ENCODE results near the gene NADK2.

The NADK2 gene

GRCh38 chr5:36147681-36148080, 94.0 kb downstream of the NADK2 start:
- Histone ChIP-seq H3K27ac (replicated peaks) (no peak overlapping the region), H3K4me3 (replicated peaks; ENCODE audit: insufficient read depth, low read length) (no peak overlapping the region)

GRCh38 chr5:36146390-36146789, 95.3 kb downstream of the NADK2 start:
- H3K4me3 ChIP-seq (replicated peaks; ENCODE audit: insufficient read depth, low read length), result no peak overlapping the region
- no peaks in the 10 kb centered on the region for H3K27me3 ChIP-seq (ENCODE audit: insufficient read depth, poor library complexity, severe bottlenecking)
- H3K27ac ChIP-seq (replicated peaks), result no peak overlapping the region
- no peak for DNase-seq (ENCODE audit: low read depth in 1 of 2, low spot score in 1 of 2)
- TF ChIP-seq POLR2AphosphoS5 (IDR thresholded peaks at IDR 0.05; ENCODE audit: low read depth) (no peak), SPI1 (IDR thresholded peaks at IDR 0.05; ENCODE audit: borderline replicate concordance, low read depth) (no peak), GABPA (IDR thresholded peaks at IDR 0.05; ENCODE audit: low read depth) (no peak)

More at GRCh38 chr5:36147681-36148080, 94.0 kb downstream of the NADK2 start:
- H3K27me3 ChIP-seq (ENCODE audit: insufficient read depth, poor library complexity, severe bottlenecking), result no peaks in the 10 kb centered on the region
- TF ChIP-seq REST (IDR thresholded peaks at IDR 0.05; ENCODE audit: insufficient replicate concordance, low read depth) (no peak), CTCF (IDR thresholded peaks at IDR 0.05; ENCODE audit: insufficient read depth, low read length) (no peak), POLR2AphosphoS5 (IDR thresholded peaks at IDR 0.05; ENCODE audit: low read depth) (no peak), SPI1 (IDR thresholded peaks at IDR 0.05; ENCODE audit: borderline replicate concordance, low read depth) (no peak), GABPA (IDR thresholded peaks at IDR 0.05; ENCODE audit: low read depth) (no peak)
- no peak for DNase-seq (ENCODE audit: low read depth in 1 of 2, low spot score in 1 of 2)

- no peak for TF ChIP-seq POLR2AphosphoS5 (IDR thresholded peaks at IDR 0.05; ENCODE audit: low read depth)
- TF ChIP-seq SPI1 (IDR thresholded peaks at IDR 0.05; ENCODE audit: borderline replicate concordance, low read depth), result no peak
- no peak for TF ChIP-seq CTCF (IDR thresholded peaks at IDR 0.05; ENCODE audit: insufficient read depth, low read length)
- TF ChIP-seq GABPA (IDR thresholded peaks at IDR 0.05; ENCODE audit: low read depth), result no peak
- Histone ChIP-seq H3K4me3 (replicated peaks; ENCODE audit: insufficient read depth, low read length) (no peak overlapping the region), H3K27ac (replicated peaks) (no peak overlapping the region), H3K27me3 (ENCODE audit: insufficient read depth, poor library complexity, severe bottlenecking) (no peaks in the 10 kb centered on the region)
- DNase-seq (ENCODE audit: low read depth in 1 of 2, low spot score in 1 of 2), result no peak
Measured at GRCh38 chr5:36145311-36145710, 96.4 kb downstream of the NADK2 start.

Small RNAs within 50 kb of the gene (microRNA-seq; reads per million reads assigned to microRNA genes)
- gene MIR580, result 28.9 reads per million, percentile 52 among the genes with 10 or more reads in this experiment

Data from HL-60 (cell line).